HCT116 (cell line): Measurements from ENCODE around the gene EEF2.

Experiments
- CTCF ChIP-seq, 3 experiments: fragments of 200-600 bp in 1 of 3; sonication (generic) in 1 of 3; IDR thresholded peaks in 2 of 3; conservative IDR thresholded peaks in 1 of 3; 2 replicates each; pipeline ENCODE4 v1.5.1; 2012 to 2017; ENCODE audit warnings: low read depth in 2 of 3, low read length in 2 of 3, antibody characterized with exemption in 1 of 3, borderline replicate concordance in 1 of 3, control low read depth in 1 of 3, mild to moderate bottlenecking in 1 of 3, mixed read lengths in 1 of 3, mixed run types in 1 of 3, moderate library complexity in 1 of 3; ENCODE audit not compliant: insufficient read depth in 1 of 3
- JUND ChIP-seq: IDR thresholded peaks from 2 replicates; pipeline ENCODE4 v1.6.1; 2012
- POLR2A ChIP-seq: IDR thresholded peaks from 2 replicates; pipeline ENCODE4 v1.7.0; 2011; ENCODE audit warnings: borderline replicate concordance; ENCODE audit not compliant: insufficient read depth, insufficient read length; ENCODE audit errors: extremely low read depth
- POLR2AphosphoS5 ChIP-seq: IDR thresholded peaks from 2 replicates; pipeline ENCODE4 v1.6.1; 2011; ENCODE audit warnings: mild to moderate bottlenecking, low read depth, low read length, moderate library complexity
- SP1 ChIP-seq: IDR thresholded peaks from 2 replicates; pipeline ENCODE4 v1.6.1; 2012; ENCODE audit warnings: low read depth

GRCh38 chr19:3969435-3970312, 15.6 kb downstream of the EEF2 start:
- TF ChIP-seq POLR2AphosphoS5, result no peak
- 0 out of 6 replicates have a peak, but pooled peaks of 1 of the 3 experiments have one; percentile 28 for TF ChIP-seq CTCF (IDR thresholded peaks at IDR 0.05 in 2 of 3, conservative IDR thresholded peaks at IDR 0.05 in 1 of 3; ENCODE audit: borderline replicate concordance in 1 of 3, insufficient read depth in 1 of 3, low read depth in 2 of 3, low read length in 2 of 3)
- no peak for TF ChIP-seq JUND
- no peak for TF ChIP-seq SP1
- TF ChIP-seq POLR2A, result no peak
